HG03060 (cell line): ENCODE data around the gene TRIM9.

ENCODE experiments used
- ATAC-seq: cut with Tn5 transposase; IDR thresholded peaks from one replicate; pipeline ENCODE4 v1.9.1; 2021; ENCODE audit warnings: low read depth, moderate number of reproducible peaks; ENCODE audit not compliant: unreplicated experiment

TRIM9 gene

DNA sequence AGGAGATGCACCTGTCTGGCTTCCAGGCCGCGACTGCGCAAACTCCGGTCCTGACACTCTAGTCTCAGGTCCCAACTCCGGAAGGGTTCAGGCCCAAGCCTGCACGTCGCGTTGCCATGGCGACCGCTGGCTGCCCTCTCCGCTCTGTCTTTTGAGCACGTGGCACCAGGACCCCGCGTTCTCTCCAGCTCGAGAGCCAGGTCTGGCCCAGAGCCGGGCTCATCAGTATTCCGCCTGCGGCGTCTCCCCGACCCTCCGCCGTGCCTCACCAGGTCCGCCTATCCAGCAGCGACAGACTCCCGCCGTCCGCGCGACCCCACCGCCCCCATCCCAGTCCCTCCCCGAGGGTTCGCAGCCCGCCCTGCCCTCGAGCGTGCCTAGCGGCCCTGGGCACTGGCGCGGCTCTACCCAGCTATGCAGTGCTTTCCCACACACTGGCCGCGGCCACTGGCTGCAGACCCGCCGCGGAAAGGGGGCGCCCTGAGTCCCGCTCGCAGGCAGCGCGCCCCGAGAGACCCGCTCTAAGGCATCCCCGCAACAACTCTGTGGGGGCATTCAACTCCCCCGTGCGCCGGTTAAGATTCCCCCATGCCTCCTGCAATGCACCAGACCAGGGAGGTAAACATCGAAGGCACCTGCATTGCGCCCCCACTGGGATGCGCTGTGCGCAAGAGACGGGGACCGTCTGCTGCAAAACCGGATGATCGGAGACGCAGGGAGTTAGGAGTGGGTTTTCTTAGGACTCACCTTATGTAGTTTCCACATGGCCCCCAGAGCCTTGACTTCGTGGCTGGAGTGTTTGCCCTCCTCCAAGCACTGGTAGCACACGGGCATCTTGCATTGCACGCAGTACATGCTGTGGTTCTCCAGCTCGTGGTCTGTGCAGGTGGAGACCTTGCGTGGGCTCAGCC lies 1.3 kb downstream of the TRIM9 start:
- no peak for ATAC-seq

DNA sequence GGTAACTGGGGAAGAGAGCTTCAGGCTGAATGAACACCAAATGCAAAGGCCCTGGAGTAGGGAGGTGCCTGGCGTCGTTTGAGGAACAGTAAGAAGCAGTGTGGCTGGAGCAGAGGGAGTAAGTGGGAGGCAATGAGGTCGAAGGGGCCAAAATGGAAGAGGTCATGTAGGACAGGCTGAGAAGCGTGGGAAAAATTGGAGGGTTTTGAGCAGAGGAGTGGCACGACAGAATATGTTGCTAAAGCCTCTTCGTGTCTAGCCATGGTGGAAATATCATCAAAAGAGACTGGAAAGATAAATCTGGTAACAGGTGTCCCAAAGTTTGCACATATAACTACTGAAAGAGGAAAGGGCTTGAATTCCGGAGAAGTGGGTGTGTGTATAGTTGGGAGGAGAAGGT lies 1.9 kb downstream of the TRIM9 start:
- no peak for ATAC-seq

DNA sequence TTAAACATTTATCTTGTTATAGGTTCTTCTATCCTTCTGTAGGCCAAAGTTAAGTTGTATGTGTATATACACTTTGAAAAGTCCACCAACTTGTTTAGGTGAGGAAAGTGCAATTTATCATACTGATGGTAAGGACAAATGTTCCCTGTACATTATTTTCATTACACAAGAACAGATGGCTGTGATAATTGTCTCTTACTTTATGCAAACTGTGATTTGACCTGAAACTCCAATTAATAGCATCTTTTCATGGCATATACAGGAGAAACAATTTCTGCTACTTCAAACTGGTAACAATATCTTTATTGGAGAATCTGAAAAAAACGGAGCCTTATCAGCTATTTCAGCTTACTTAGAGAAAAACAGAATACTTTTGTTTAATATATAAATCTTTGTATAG lies 5.6 kb downstream of the TRIM9 start:
- no peak for ATAC-seq

DNA sequence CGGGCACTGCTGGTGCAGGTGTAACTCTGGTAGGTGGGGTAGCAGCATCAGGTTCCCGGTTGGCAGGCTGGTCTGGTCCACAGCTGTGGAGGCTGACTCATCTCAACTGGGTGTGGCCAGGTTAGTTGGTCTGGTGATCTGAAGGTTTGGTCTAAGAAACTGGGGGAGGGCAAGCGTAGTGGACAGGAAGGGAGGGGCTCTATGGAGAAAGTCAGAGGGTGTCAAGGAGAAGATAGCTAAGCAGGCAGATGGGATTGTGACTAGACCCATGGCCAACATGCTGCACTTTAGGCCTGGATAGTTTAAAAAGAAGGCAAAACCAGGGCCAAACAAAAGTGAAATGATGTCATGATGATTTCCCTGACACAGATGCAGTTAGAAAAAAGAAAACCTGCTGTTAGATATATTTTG lies 7.9 kb downstream of the TRIM9 start:
- no peak for ATAC-seq

DNA sequence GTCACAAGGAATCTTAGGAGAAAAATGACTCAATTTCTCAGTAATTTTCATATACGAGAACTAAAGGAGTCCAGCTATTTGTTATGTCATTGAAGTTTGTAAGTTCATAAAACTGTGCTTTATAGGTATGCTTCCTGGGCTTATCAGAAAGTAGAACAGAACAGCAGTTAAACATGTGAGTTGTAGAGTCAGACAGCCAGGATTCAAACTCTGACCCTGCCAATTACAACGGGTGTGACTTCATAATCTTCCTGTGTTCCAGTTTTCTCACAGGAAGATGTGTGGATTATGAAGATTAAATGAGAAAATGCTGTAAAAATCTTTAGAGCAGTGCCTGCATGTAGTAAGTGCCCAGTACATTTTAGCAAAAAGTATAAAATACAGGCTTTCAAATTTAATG lies 8.9 kb downstream of the TRIM9 start:
- ATAC-seq: no peak

DNA sequence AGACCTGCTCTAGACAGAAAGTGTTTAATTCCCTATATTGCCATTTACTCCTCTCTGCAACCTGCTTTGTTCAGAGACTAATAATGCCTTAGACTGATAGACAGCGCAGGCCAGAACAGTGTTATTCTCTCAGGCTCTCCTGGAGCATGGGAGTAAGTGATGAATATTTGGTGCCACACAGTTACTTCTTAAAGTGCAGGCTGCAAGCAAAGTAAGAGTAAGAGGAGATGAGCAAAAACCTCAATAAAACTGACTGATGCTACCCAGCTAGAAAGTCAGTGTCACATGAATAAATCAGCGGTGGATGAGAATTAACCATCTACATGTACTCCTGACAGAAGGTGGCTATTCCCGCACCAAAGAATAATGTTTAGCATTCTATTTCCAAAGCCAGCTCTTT lies 9.9 kb downstream of the TRIM9 start:
- ATAC-seq: no peak

DNA sequence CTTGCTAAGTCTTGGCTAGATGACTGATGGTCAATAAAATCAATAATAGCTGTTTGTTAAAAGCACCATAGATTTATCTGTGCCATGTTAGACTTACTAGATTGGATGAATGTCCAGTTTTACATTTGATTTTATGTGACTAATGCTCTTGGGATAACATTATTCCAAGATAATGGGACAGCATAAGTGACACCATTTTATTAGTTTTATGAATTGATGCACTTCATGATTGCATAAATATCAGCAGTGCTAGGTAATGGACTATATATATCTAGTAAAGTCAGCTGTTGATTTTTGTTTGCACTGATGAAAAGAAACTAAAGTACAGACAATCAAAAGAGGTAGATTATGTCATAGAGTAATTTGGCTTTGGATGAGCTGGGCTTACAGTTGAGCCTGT lies 10.4 kb downstream of the TRIM9 start:
- ATAC-seq: no peak

DNA sequence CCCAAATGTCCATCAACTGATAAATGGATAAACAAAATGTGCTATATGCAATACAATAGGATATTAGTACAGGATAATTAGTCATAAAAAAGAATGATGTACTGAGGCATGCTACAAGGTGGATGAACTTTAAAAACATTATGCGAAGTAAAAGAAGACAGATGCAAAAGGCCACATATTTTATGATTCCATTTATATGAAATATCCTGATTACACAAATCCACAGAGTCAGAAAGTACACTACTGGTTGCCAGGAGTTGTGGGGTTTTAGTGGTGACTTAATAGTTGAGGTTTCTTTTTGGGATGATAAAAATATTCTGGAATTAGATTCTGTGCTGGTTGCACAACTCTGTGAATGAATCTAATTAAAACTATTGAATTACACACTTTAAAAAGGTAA lies 12.6 kb downstream of the TRIM9 start:
- no peak for ATAC-seq

DNA sequence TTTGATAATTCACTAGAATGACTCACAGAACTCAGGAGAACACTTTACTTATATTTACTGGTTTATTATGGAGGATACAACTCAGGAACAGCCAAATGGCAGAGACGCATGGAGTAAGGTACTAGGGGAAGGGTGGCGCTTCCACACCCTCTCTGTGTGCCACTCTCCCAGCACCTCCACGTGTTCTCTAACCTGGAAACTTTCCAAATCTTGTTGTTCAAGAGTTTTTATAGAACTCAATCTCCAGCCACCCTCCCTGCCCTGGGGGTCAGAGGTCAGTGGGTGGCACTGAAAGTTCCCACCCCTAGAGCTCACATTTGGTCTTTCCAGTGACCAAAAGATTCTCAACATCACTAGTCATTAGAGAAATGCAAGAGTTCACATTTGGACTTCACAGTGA lies 13.2 kb downstream of the TRIM9 start:
- ATAC-seq: no peak

DNA sequence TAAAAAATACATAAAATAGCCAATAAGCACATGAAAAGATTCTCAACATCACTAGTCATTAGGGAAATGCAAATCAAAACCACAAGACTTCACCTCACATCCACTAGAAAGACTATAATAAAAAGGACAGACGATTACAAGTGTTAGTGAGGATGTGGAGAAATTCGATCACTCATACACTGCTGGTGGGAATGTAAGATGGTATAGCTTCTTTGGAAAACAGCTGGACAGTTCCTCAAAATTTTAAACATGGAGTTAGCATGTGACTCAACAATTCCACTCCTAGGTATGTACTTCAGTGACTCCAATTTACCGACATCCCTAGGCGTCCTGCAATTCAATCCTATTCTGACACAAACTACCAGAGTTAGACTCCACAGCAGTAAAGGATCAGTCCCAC lies 13.7 kb downstream of the TRIM9 start:
- ATAC-seq: no peak

DNA sequence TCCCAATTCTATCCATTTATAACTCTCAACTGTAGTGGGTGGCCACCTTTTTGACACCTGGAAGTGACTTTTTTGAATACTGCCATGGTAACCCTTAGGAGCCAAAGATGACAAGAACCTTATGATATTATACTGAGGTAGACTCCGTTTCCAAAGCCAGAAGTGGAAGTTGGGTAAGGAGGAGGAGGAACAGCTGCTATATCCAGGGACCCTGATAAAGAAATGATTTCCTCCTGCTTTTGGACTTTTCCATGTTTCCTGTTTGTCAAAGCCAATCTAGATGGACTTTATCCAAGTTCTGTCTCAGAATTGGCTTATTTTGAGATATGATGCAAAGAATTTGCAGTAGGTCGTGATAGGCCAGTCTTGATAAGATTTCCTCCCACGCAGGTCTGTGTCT lies 14.3 kb downstream of the TRIM9 start:
- no peak for ATAC-seq

DNA sequence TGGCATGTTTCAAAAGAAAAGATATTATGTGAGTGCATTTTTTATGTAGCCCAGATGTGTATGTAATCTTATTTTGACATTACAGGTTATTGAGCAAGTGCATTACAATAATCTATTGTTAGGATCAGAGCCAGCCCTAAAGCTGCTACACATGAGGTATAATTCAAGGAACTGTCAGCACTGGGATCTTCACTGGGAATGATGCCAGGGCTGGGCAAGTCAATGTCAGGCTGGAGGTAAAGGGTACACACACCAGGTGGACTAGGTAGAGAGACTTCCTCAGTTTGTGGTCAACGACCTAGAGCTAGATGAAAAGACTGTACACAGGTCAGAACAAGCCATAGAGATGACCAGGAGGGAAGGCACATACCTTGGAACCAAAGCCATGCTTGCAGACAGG lies 15.4 kb downstream of the TRIM9 start:
- no peak for ATAC-seq

DNA sequence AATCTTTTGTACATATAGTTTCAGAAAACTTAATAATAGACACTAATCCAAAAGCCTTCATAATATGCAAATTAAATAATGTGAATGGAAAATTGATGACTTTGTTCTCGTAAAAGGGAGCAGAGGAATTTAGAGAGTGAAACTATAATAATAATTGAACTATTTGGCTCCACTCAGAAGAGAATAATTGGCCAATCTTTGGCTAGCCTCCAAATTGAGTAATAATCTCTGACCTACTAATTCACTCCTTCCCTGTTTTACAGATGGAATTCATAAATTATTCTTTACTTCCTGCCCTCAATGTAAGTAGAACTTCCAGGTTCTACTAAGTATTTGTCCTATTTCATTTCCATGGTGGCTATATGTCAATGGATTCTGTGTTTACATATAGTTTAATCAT lies 15.8 kb downstream of the TRIM9 start:
- ATAC-seq: no peak

DNA sequence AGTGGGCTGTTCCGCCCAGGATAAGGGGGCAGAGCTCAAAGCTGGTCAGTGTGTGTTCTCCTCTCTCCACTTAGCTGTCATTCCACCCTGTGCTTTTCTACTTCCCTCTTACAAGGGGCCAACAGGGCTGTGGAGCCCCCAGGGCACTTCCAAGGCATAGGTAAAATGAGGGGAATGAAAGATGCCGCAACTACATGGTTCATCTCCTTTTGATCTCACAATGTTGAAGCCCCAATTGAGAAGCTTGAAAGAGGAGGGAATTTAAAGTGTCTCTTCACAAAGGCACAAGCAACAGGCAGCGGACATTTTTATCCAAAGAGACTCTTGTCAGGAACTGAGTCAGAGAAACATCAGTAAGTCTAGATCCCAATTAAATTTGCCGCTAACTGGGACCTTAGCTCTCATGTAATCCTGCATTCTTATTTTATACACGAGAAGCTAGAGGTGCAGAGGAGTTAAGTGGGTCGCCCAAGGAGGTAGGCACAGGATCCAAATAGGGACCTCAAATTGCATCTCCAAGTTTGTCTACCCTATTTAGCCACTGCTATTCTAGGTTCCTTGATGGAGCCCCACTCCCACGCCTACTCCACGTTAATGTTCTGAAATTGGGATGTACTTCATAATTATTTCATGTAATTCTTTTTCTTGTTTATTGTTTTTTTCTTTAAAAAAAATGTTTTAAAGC lies 20.1 kb downstream of the TRIM9 start:
- ATAC-seq: no peak

DNA sequence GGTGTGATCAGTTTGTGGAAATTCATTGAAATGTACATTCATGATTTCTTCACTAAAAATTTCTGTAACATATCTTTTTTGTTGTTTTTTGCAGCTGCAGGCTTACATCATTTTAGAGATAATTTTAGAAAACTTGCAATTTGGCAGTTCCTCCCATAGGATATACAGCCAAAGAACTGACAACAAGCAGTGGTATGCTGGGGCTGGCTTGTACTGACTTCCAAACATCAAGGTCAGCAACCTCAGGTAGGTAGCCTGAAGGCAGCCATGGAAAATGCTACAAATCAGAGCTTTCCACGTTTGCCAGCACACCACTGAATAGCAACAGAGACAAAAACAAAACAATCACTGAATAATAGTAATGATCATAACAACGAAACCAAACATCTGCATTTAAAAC lies 21.2 kb downstream of the TRIM9 start:
- ATAC-seq: no peak

DNA sequence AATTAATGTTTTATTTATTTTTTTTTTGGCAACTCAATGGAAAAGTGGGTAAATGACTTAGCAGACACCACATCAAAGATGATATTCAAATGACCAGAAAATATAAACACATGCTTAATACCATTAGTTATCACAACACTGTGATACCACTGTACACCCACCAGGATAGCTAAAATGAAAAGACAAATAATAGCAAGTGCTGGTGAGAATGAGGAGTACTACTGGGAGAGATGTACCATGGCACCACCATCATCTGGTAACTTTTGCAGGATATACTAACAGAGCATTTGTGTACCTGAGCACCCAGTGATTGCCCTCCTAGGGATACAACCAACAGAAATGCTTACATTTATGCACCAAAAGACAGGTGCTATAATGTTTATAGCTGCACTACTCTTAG lies 21.9 kb downstream of the TRIM9 start:
- ATAC-seq: no peak

DNA sequence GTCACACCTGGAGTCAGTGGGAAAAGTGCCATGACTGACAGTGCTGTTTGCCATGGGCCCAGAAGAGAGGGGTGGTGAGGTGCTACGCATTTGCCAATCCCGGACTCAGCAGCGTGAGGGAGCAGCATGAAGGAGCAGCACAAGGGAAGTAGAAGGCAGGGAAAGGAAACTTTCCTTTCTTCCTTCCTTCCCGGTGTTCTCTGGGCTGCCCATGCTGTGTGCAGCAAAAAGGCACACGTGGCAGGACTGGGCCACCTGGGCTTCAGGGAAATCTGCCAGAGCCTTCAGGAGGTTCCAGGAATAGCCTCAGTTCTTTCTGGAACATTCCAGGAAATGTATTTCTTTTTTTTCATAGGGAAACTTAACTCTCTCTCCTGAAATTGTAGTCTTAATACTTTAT lies 23.0 kb downstream of the TRIM9 start:
- ATAC-seq: no peak

DNA sequence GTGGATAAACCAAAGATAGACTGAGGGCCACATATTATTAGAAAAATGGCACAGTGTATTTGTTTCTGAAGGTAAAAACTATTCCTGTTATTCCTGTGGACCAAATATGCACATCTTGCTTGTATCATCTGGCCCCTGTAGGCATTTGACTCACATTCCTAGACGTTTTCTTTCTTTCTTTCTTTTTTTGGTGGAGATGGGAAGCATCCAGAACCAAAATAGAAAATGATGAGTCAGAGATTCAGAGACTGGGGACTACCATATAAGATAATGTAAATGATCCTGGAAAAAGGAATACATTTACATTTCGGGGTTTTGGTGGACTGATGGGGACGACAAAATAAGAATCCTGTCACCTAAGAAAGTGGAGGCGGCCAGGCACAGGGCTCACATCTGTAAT lies 24.2 kb downstream of the TRIM9 start:
- no peak for ATAC-seq

DNA sequence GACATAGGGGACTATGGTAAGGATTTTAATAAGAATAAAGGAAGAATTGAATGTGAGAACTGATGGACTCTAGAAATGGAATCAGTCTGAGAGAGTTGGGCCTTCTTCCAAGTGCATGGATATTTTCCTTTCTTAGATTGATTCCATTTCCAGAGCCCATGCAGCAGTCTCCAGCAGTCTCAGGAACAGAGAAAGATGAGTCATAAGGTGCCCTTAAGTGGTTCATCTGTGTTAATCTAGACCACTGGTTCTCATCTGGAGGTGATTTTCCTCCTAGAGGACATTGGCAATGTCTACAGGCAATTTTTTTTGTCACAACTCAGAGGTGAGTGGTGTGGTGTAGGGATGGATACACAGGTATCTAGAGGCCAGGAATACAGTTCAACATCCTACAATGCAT lies 25.9 kb downstream of the TRIM9 start:
- ATAC-seq: no peak

DNA sequence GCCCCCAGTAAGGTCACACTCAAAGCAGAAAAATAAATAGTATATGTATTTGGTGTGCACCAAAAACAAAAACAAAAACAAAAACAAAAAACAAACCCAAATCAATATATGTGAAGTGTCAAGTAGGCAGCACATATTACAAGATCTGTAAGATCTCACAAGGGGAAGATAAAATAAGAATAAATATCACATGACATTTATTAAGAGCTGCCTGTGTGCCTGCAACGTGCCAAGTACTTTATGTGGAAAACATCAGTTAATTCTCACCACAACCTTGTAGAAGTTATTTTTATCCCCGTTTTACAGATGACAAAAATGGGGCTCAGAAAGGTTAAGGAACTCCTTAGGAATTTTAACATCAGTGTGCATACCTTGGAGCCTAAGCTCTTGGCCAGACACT lies 26.6 kb downstream of the TRIM9 start:
- ATAC-seq: no peak

DNA sequence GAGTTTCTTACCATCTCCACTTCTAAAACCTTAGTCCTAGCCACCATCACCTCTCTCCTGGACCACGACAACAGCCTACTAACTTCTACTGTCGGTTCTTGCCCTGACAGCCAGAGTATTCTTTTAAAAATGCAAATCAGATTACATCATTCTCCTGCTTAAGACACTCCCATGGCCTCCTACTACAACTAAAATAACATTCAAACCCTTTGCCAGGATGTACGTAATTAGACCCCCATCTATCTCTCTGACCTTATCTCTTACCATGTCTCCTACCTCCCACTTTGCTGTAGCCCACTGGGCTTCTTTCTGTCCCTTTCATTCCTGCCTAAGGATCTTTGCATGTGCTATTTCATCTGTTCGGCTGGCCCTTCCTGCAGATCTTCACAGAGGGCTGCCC lies 27.6 kb downstream of the TRIM9 start:
- no peak for ATAC-seq

DNA sequence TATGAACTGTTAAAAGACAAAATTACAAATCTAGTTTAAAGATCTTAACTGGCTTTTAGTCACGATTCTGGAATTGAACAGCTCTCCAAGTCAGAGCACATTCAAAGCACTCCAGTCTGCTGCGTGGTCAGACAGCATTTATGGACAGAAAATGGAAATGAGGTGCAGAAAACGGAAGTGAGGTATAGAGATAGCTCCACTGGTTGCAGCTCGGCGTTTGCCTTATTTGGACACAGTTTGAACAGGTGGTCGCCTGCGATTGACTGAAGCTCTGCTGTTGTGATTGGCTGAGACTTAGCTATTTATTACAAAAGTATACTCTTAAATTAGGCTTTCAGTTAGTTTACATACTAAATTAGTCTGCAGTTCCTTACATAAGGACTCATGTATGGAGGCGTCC lies 28.3 kb downstream of the TRIM9 start:
- ATAC-seq: no peak
